Hepatocyte (in vitro differentiated cells): Measurements from ENCODE around the gene HSPA1A. TPM values are rescaled to one million over a fixed set of nuclear protein-coding genes. Genes with fewer than 3 reads are reported as not detected.

Experiments
- DNase-seq: peaks from one replicate; pipeline ENCODE4 v3.0.0-alpha.2; 2016; ENCODE audit warnings: low spot score
- H2AFZ ChIP-seq: fragments of 200-600 bp; sonication (generic); 2 replicates; pipeline ENCODE4 v1.6.0; 2016; ENCODE audit warnings: antibody characterized with exemption, mild to moderate bottlenecking
- H3K27ac ChIP-seq: fragments of 200-600 bp; sonication (generic); 2 replicates; pipeline ENCODE4 v1.5.1; 2016; ENCODE audit warnings: mild to moderate bottlenecking
- H3K27me3 ChIP-seq: fragments of 200-600 bp; sonication (generic); 2 replicates; pipeline ENCODE4 v1.6.1; 2016
- H3K36me3 ChIP-seq: fragments of 200-600 bp; sonication (generic); replicated peaks from 2 replicates; pipeline ENCODE4 v1.5.1; 2016; ENCODE audit warnings: low read depth; ENCODE audit not compliant: insufficient read depth
- H3K4me1 ChIP-seq: fragments of 200-600 bp; sonication (generic); 2 replicates; pipeline ENCODE4 v1.5.1; 2016; ENCODE audit warnings: mild to moderate bottlenecking, moderate library complexity; ENCODE audit not compliant: insufficient read depth
- H3K4me2 ChIP-seq: fragments of 200-600 bp; sonication (generic); 2 replicates; pipeline ENCODE4 v1.6.0; 2016
- H3K4me3 ChIP-seq: fragments of 200-600 bp; sonication (generic); 2 replicates; pipeline ENCODE4 v1.5.1; 2016; ENCODE audit warnings: mild to moderate bottlenecking
- H3K79me2 ChIP-seq: fragments of 200-600 bp; sonication (generic); 2 replicates; pipeline ENCODE4 v1.6.0; 2017; ENCODE audit warnings: mild to moderate bottlenecking
- H3K9me2 ChIP-seq: fragments of 200-600 bp; sonication (generic); replicated peaks from 2 replicates; pipeline ENCODE4 v1.6.0; 2017; ENCODE audit warnings: mild to moderate bottlenecking; ENCODE audit not compliant: insufficient read depth
- H3K9me3 ChIP-seq: fragments of 200-600 bp; sonication (generic); 2 replicates; pipeline ENCODE4 v1.5.1; 2016; ENCODE audit warnings: low read depth, mild to moderate bottlenecking
- H4K20me1 ChIP-seq: fragments of 200-600 bp; sonication (generic); 2 replicates; pipeline ENCODE4 v1.6.0; 2016; ENCODE audit warnings: mild to moderate bottlenecking; ENCODE audit not compliant: insufficient read depth, poor library complexity, severe bottlenecking
- CTCF ChIP-seq: fragments of 200-600 bp; sonication (generic); IDR thresholded peaks from 2 replicates; pipeline ENCODE4 v1.5.1; 2016; ENCODE audit warnings: antibody characterized with exemption, mild to moderate bottlenecking; ENCODE audit not compliant: poor library complexity
- EZH2 ChIP-seq: fragments of 200-600 bp; sonication (generic); IDR thresholded peaks from 2 replicates; pipeline ENCODE4 v1.6.1; 2016; ENCODE audit warnings: antibody characterized with exemption, mild to moderate bottlenecking, borderline replicate concordance
- EZH2phosphoT487 ChIP-seq: fragments of 200-600 bp; sonication (generic); IDR thresholded peaks from one replicate; pipeline ENCODE4 v1.6.1; 2018; ENCODE audit warnings: antibody characterized with exemption, mild to moderate bottlenecking, low read depth, moderate library complexity; ENCODE audit not compliant: unreplicated experiment, severe bottlenecking
- WGBS: methylation state at CpG from one replicate; pipeline ENCODE4 v1.1.6; 2016; ENCODE audit warnings: low lambda C conversion rate; ENCODE audit errors: missing lambda C conversion rate; 5-methylcytosine and 5-hydroxymethylcytosine counted together
- polyA plus RNA-seq: library from polyadenylated mRNA; unstranded; fragments of >200 nt; fragmentation: Nextera tagmentation; extraction: Ambion mirVana; gene quantifications from 2 replicates; pipeline ENCODE4 v1.2.1, GENCODE V29; 2016
- total RNA-seq: library from RNA; depleted of rRNA; stranded (reverse); fragments of >200 nt; gene quantifications from 2 replicates; pipeline ENCODE4 v1.2.3, GENCODE V29; 2014

Gene HSPA1A
- total and polyA plus RNA-seq, 2 experiments from 2014 or later: 82.2 to 83.3 TPM

- WGBS: 97% methylated on average over 30 of the region's 43 CpGs
- no peak for DNase-seq
- TF ChIP-seq CTCF: no peak
- no peak for TF ChIP-seq EZH2phosphoT487
- TF ChIP-seq EZH2: no peak
- no peaks in the 10 kb centered on the region for H3K27me3 ChIP-seq
- no peaks in the 10 kb centered on the region for H3K9me3 ChIP-seq
- H3K27ac ChIP-seq: no peak overlapping the region
- H3K36me3 ChIP-seq: no peaks in the 10 kb centered on the region
- H3K4me2 ChIP-seq: no peak overlapping the region
- no peaks in the 10 kb centered on the region for H3K79me2 ChIP-seq
- H4K20me1 ChIP-seq: no peaks in the 10 kb centered on the region
- H3K4me3 ChIP-seq: no peak overlapping the region
- H3K4me1 ChIP-seq: peaks cover 27% of the 10 kb centered on the region
- H3K9me2 ChIP-seq: no peaks in the 10 kb centered on the region
- no peak overlapping the region for H2AFZ ChIP-seq
Observed at GRCh38 chr6:31778999-31779885, 36.1 kb upstream of the HSPA1A start.

GRCh38 chr6:31779908-31780307 lies 35.4 kb upstream of the HSPA1A start:
- WGBS: 96% methylated on average over 10 of the region's 10 CpGs
- Histone ChIP-seq H3K79me2 (no peaks in the 10 kb centered on the region), H3K4me3 (no peak overlapping the region), H3K36me3 (no peaks in the 10 kb centered on the region), H3K27me3 (no peaks in the 10 kb centered on the region), H3K27ac (no peak overlapping the region), H3K9me3 (no peaks in the 10 kb centered on the region), H4K20me1 (no peaks in the 10 kb centered on the region), H3K4me2 (no peak overlapping the region), H3K4me1 (peaks cover 27% of the 10 kb centered on the region), H2AFZ (no peak overlapping the region), H3K9me2 (no peaks in the 10 kb centered on the region)
- TF ChIP-seq EZH2phosphoT487 (no peak), EZH2 (no peak), CTCF (no peak)
- DNase-seq: no peak

GRCh38 chr6:31780507-31781243 lies 34.7 kb upstream of the HSPA1A start:
- no peaks in the 10 kb centered on the region for H3K9me3 ChIP-seq
- no peaks in the 10 kb centered on the region for H3K36me3 ChIP-seq
- H4K20me1 ChIP-seq: no peaks in the 10 kb centered on the region
- no peaks in the 10 kb centered on the region for H3K27me3 ChIP-seq
- no peak for DNase-seq
- H3K4me3 ChIP-seq: no peak overlapping the region
- no peaks in the 10 kb centered on the region for H3K79me2 ChIP-seq
- no peak overlapping the region for H3K4me2 ChIP-seq
- TF ChIP-seq EZH2 (no peak), EZH2phosphoT487 (no peak), CTCF (no peak)
- no peak overlapping the region for H3K27ac ChIP-seq
- no peak overlapping the region for H2AFZ ChIP-seq
- peaks cover 24% of the 10 kb centered on the region for H3K4me1 ChIP-seq
- no peaks in the 10 kb centered on the region for H3K9me2 ChIP-seq
- WGBS: 95% methylated on average over 20 of the region's 20 CpGs
